SK-N-SH (cell line): ENCODE results near the gene PLA2G4E. TPM values are rescaled to one million over a fixed set of nuclear protein-coding genes. Genes with fewer than 3 reads are reported as not detected.

Experiments
- CTCF ChIA-PET: fragments of 300-600, 350-600 bp; formaldehyde crosslinking; extraction: SDS; loops from one replicate; lab custom pipeline; 2021; lab: Yijun Ruan, JAX
- POLR2A ChIA-PET: fragments of 350-600 bp; sonication (Branson Sonifier 250); formaldehyde crosslinking; extraction: SDS; loops from one replicate; lab custom pipeline; 2020; ENCODE audit warnings: antibody characterized with exemption, inconsistent platforms; lab: Yijun Ruan, JAX
- DNase-seq: peaks from one replicate; pipeline ENCODE4 v3.0.0; 2012
- H2AFZ ChIP-seq: fragments of 200-600 bp; sonication (generic); 2 replicates; pipeline ENCODE4 v1.8.1; 2016; ENCODE audit warnings: antibody characterized with exemption, mild to moderate bottlenecking, low read depth
- H3F3A ChIP-seq: fragments of 200-600 bp; sonication (generic); replicated peaks from 2 replicates; pipeline ENCODE3; 2016; ENCODE audit warnings: antibody characterized with exemption, mild to moderate bottlenecking; ENCODE audit not compliant: insufficient read depth
- H3K27ac ChIP-seq, 2 experiments: fragments of 200-500 bp in 1 of 2; fragments of 200-600 bp in 1 of 2; sonication (Bioruptor generic) in 1 of 2; sonication (generic), shearing (Covaris generic) in 1 of 2; 2 replicates each; pipeline versions ENCODE4 v1.5.1 to v1.6.1; 2014 to 2016; ENCODE audit warnings: low read depth in 2 of 2, inconsistent platforms in 1 of 2, low read length in 1 of 2, mild to moderate bottlenecking in 1 of 2, mixed read lengths in 1 of 2
- H3K27me3 ChIP-seq: fragments of 200-600 bp; sonication (generic), shearing (Covaris generic); 2 replicates; pipeline ENCODE4 v1.6.1; 2016; ENCODE audit warnings: mixed run types; ENCODE audit not compliant: insufficient read depth
- H3K36me3 ChIP-seq, 2 experiments: fragments of 200-500 bp in 1 of 2; fragments of 200-600 bp in 1 of 2; sonication (Bioruptor generic) in 1 of 2; sonication (generic) in 1 of 2; replicated peaks in 1 of 2; 2 replicates each; pipeline versions ENCODE3 to v1.5.1; 2014 to 2016; ENCODE audit warnings: low read length in 1 of 2, mild to moderate bottlenecking in 1 of 2; ENCODE audit not compliant: insufficient read depth in 2 of 2, control insufficient read depth in 1 of 2
- H3K4me1 ChIP-seq, 2 experiments: fragments of 200-500 bp in 1 of 2; fragments of 200-600 bp in 1 of 2; sonication (Bioruptor generic) in 1 of 2; sonication (generic), shearing (Covaris generic) in 1 of 2; 2 replicates each; pipeline versions ENCODE4 v1.5.1 to v1.6.1; 2014 to 2016; ENCODE audit warnings: low read depth in 1 of 2, low read length in 1 of 2, mixed run types in 1 of 2; ENCODE audit not compliant: insufficient read depth in 2 of 2, control insufficient read depth in 1 of 2
- H3K4me2 ChIP-seq: fragments of 200-600 bp; sonication (generic), shearing (Covaris generic); 2 replicates; pipeline ENCODE4 v1.6.1; 2017; ENCODE audit warnings: mixed run types
- H3K4me3 ChIP-seq, 2 experiments: fragments of 200-500 bp in 1 of 2; fragments of 200-600 bp in 1 of 2; sonication (Bioruptor generic) in 1 of 2; sonication (generic), shearing (Covaris generic) in 1 of 2; 2 replicates each; pipeline versions ENCODE4 v1.5.1 to v1.8.1; 2014 to 2016; ENCODE audit warnings: low read depth in 2 of 2, inconsistent platforms in 1 of 2, low read length in 1 of 2, mild to moderate bottlenecking in 1 of 2, mixed read lengths in 1 of 2, moderate library complexity in 1 of 2
- H3K79me2 ChIP-seq: fragments of 200-600 bp; sonication (generic); 2 replicates; pipeline ENCODE4 v1.8.1; 2017; ENCODE audit warnings: mild to moderate bottlenecking; ENCODE audit not compliant: insufficient read depth
- H3K9ac ChIP-seq: fragments of 200-600 bp; sonication (generic); 2 replicates; pipeline ENCODE4 v1.6.1; 2017; ENCODE audit warnings: mixed run types
- H3K9me2 ChIP-seq: fragments of 200-600 bp; sonication (generic); 2 replicates; pipeline ENCODE4 v1.6.1; 2017; ENCODE audit warnings: mixed run types
- H3K9me3 ChIP-seq: fragments of 200-600 bp; sonication (generic); 2 replicates; pipeline ENCODE4 v1.6.1; 2017; ENCODE audit warnings: mixed run types, mild to moderate bottlenecking, moderate library complexity
- H4K20me1 ChIP-seq: fragments of 200-600 bp; sonication (generic); 2 replicates; pipeline ENCODE4 v1.6.1; 2017; ENCODE audit warnings: mild to moderate bottlenecking, mixed run types; ENCODE audit not compliant: insufficient read depth
- CHD2 ChIP-seq: fragments of 150-350 bp; IDR thresholded peaks from 2 replicates; pipeline ENCODE4 v1.6.1; 2018; ENCODE audit warnings: low read length; ENCODE audit not compliant: partially characterized antibody
- EZH2phosphoT487 ChIP-seq: fragments of 200-600 bp; sonication (generic); IDR thresholded peaks from 2 replicates; pipeline ENCODE4 v1.6.1; 2017; ENCODE audit warnings: low read depth, mixed run types, mild to moderate bottlenecking, antibody characterized with exemption, moderate library complexity, borderline replicate concordance
- FOSL2 ChIP-seq: IDR thresholded peaks from 2 replicates; pipeline ENCODE4 v1.4.0; 2012; ENCODE audit warnings: low read depth, mild to moderate bottlenecking, moderate library complexity, borderline replicate concordance
- FOXJ3 ChIP-seq: sonication (generic); formaldehyde crosslinking; IDR thresholded peaks from 2 replicates; pipeline ENCODE4 v1.5.1; 2020; ENCODE audit warnings: mild to moderate bottlenecking, missing genetic modification reagents
- MAX ChIP-seq: IDR thresholded peaks from 2 replicates; pipeline ENCODE4 v1.4.0; 2012; ENCODE audit warnings: low read depth
- MXI1 ChIP-seq: IDR thresholded peaks from 2 replicates; pipeline ENCODE4 v1.6.1; 2012; ENCODE audit warnings: mild to moderate bottlenecking, low read depth, low read length, improper control_type of control experiment
- RAD21 ChIP-seq: IDR thresholded peaks from 2 replicates; pipeline ENCODE4 v1.6.1; 2012; ENCODE audit warnings: mild to moderate bottlenecking, low read length
- RCOR1 ChIP-seq: fragments of 150-350 bp; IDR thresholded peaks from 2 replicates; pipeline ENCODE4 v1.6.1; 2017; ENCODE audit warnings: antibody characterized with exemption, low read length
- RFX5 ChIP-seq: IDR thresholded peaks from 2 replicates; pipeline ENCODE4 v1.6.1; 2012; ENCODE audit warnings: mild to moderate bottlenecking, improper control_type of control experiment, low read length
- RXRA ChIP-seq: IDR thresholded peaks from 2 replicates; pipeline ENCODE4 v1.4.0; 2012; ENCODE audit warnings: low read depth, mild to moderate bottlenecking, borderline replicate concordance
- SMC3 ChIP-seq: IDR thresholded peaks from 2 replicates; pipeline ENCODE4 v1.6.1; 2012; ENCODE audit warnings: low read depth, low read length, improper control_type of control experiment
- TAF1 ChIP-seq: IDR thresholded peaks from 2 replicates; pipeline ENCODE4 v1.6.1; 2012; ENCODE audit warnings: low read depth, mild to moderate bottlenecking, low read length, moderate library complexity, borderline replicate concordance
- TCF12 ChIP-seq: IDR thresholded peaks from 2 replicates; pipeline ENCODE4 v1.4.0; 2012
- TEAD4 ChIP-seq: IDR thresholded peaks from 2 replicates; pipeline ENCODE4 v1.4.0; 2012; ENCODE audit warnings: mild to moderate bottlenecking, borderline replicate concordance; ENCODE audit not compliant: insufficient read depth
- USF1 ChIP-seq: IDR thresholded peaks from 2 replicates; pipeline ENCODE4 v1.4.0; 2012; ENCODE audit warnings: low read depth, borderline replicate concordance
- YY1 ChIP-seq: IDR thresholded peaks from 2 replicates; pipeline ENCODE4 v1.4.0; 2012; ENCODE audit warnings: low read depth, mild to moderate bottlenecking
- WGBS: methylation state at CpG from one replicate; pipeline ENCODE4 v1.1.6; 2017; ENCODE audit warnings: low lambda C conversion rate; 5-methylcytosine and 5-hydroxymethylcytosine counted together
- polyA plus RNA-seq, 3 experiments: library from polyadenylated mRNA; depleted of rRNA; stranded (reverse); fragments of >200 nt; gene quantifications; 2 replicates each; pipeline ENCODE4 v1.2.3, GENCODE V29; 2012
- TF ChIP-seq, protein P1 (sequence below): fragments of 150-350 bp; IDR thresholded peaks from 2 replicates; pipeline ENCODE4 v1.6.1; 2017; ENCODE audit warnings: antibody characterized with exemption, low read length, low read depth, borderline replicate concordance
- TF ChIP-seq, protein P2 (sequence below): IDR thresholded peaks from 2 replicates; pipeline ENCODE4; 2012

Gene PLA2G4E
- polyA plus RNA-seq, 1 of the 3 experiments (the other 2 are of a cell fraction) = not detected

DNA sequence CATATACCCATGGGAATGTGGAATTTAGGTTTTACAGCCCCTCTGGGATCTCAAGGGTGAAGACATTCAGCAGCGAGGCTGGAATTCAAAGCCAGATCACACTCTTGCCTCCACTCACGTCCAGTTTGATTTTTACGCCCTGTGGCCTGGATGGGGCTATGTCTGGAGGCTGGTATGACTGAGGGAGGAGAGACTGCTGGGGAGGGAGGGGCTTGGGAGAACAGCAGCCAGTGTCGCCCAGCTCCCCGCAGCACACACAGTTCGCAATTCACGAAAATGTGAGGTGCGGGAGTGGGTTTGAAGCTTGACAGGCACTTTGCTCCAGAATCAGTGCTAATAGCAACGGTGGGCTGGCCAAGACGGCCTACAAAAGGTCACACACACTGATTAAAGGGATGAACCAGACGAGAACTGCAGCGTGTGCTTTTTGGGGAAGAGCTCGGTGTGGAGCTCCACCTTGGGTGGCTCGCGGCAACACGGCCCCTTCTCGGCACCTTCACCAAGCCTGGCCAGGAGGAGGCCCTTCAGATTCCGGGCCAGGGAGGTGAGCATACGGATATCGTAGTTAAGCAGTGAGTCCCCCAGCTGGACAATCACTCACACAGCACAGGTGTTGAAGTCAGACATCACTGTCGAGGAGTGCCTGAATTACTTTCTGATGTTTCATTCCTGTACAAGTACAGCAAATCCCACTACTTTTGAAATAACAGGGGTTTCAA lies 64.9 kb downstream of the PLA2G4E start:
- H2AFZ ChIP-seq = no peak overlapping the region
- DNase-seq = no peak
- H3K4me3 ChIP-seq = no peak overlapping the region
- TF ChIP-seq CHD2 (no peak), FOSL2 (no peak), MXI1 (no peak), MAX (no peak), RFX5 (no peak), RXRA (no peak), SMC3 (no peak), USF1 (no peak), YY1 (no peak), RAD21 (no peak), RCOR1 (no peak), TEAD4 (no peak), TCF12 (no peak), FOXJ3 (no peak), TAF1 (no peak), EZH2phosphoT487 (no peak)
- TF ChIP-seq, protein P1, sequence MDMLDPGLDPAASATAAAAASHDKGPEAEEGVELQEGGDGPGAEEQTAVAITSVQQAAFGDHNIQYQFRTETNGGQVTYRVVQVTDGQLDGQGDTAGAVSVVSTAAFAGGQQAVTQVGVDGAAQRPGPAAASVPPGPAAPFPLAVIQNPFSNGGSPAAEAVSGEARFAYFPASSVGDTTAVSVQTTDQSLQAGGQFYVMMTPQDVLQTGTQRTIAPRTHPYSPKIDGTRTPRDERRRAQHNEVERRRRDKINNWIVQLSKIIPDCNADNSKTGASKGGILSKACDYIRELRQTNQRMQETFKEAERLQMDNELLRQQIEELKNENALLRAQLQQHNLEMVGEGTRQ = no peak
- TF ChIP-seq, protein P2, sequence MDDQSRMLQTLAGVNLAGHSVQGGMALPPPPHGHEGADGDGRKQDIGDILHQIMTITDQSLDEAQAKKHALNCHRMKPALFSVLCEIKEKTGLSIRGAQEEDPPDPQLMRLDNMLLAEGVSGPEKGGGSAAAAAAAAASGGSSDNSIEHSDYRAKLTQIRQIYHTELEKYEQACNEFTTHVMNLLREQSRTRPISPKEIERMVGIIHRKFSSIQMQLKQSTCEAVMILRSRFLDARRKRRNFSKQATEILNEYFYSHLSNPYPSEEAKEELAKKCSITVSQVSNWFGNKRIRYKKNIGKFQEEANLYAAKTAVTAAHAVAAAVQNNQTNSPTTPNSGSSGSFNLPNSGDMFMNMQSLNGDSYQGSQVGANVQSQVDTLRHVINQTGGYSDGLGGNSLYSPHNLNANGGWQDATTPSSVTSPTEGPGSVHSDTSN = no peak
- H3K9me2 ChIP-seq = no peaks in the 10 kb centered on the region
- ChIA-PET CTCF (interaction anchor here (1.0 to 1.5 kb wide), 3 partner anchors 13 to 51 kb away, joined by 3 to 5 read pairs (median 3); no protein-coding TSS in a partner anchor), POLR2A (no interaction called here)
- 91% methylated on average over 21 of the region's 21 CpGs for WGBS
- H3K27me3 ChIP-seq = no peaks in the 10 kb centered on the region
- H3K4me2 ChIP-seq = no peak overlapping the region
- no peaks in the 10 kb centered on the region for H3F3A ChIP-seq
- peaks cover 59% of the 10 kb centered on the region; the same call in 1 of the 2 replicates for H3K79me2 ChIP-seq
- H3K27ac ChIP-seq = no peak overlapping the region
- H3K9me3 ChIP-seq = no peaks in the 10 kb centered on the region
- H4K20me1 ChIP-seq = no peaks in the 10 kb centered on the region
- peaks cover 0 to 11% of the 10 kb centered on the region in 2 experiments for H3K36me3 ChIP-seq
- H3K9ac ChIP-seq = no peak overlapping the region
- H3K4me1 ChIP-seq = peaks cover 0 to 4% of the 10 kb centered on the region in 2 experiments; a peak in 1 of 4 replicates
